HCT116 (cell line): ENCODE data around the gene ACO2.

Source experiments
- CEBPB ChIP-seq: IDR thresholded peaks from 2 replicates; pipeline ENCODE4 v1.6.1; 2012; ENCODE audit warnings: low read depth
- CTCF ChIP-seq, 3 experiments: fragments of 200-600 bp in 1 of 3; sonication (generic) in 1 of 3; IDR thresholded peaks in 2 of 3; conservative IDR thresholded peaks in 1 of 3; 2 replicates each; pipeline ENCODE4 v1.5.1; 2012 to 2017; ENCODE audit warnings: low read depth in 2 of 3, low read length in 2 of 3, antibody characterized with exemption in 1 of 3, borderline replicate concordance in 1 of 3, control low read depth in 1 of 3, mild to moderate bottlenecking in 1 of 3, mixed read lengths in 1 of 3, mixed run types in 1 of 3, moderate library complexity in 1 of 3; ENCODE audit not compliant: insufficient read depth in 1 of 3
- EZH2 ChIP-seq: fragments of 200-600 bp; sonication (generic); IDR thresholded peaks from 2 replicates; pipeline ENCODE4 v1.6.1; 2017; ENCODE audit warnings: antibody characterized with exemption, mixed run types
- MAX ChIP-seq: IDR thresholded peaks from 2 replicates; pipeline ENCODE4 v1.6.1; 2012
- POLR2A ChIP-seq: IDR thresholded peaks from 2 replicates; pipeline ENCODE4 v1.7.0; 2011; ENCODE audit warnings: borderline replicate concordance; ENCODE audit not compliant: insufficient read depth, insufficient read length; ENCODE audit errors: extremely low read depth
- POLR2AphosphoS5 ChIP-seq: IDR thresholded peaks from 2 replicates; pipeline ENCODE4 v1.6.1; 2011; ENCODE audit warnings: mild to moderate bottlenecking, low read depth, low read length, moderate library complexity
- REST ChIP-seq: IDR thresholded peaks from 2 replicates; pipeline ENCODE4 v1.6.1; 2012; ENCODE audit warnings: low read depth

GRCh38 chr22:41461901-41462300 lies 7.0 kb upstream of the ACO2 start:
- TF ChIP-seq POLR2A = no peak
- TF ChIP-seq CTCF (IDR thresholded peaks at IDR 0.05 in 2 of 3, conservative IDR thresholded peaks at IDR 0.05 in 1 of 3; ENCODE audit: borderline replicate concordance in 1 of 3, insufficient read depth in 1 of 3, low read depth in 2 of 3, low read length in 2 of 3) = no peak
- TF ChIP-seq CEBPB = no peak
- no peak for TF ChIP-seq EZH2
- no peak for TF ChIP-seq MAX
- TF ChIP-seq REST = no peak
- no peak for TF ChIP-seq POLR2AphosphoS5
